SKM-1 treated with dmso at 0.1 percent for 144 hours (cell line): Measurements from ENCODE around the gene CSKMT.

Experiments used
- DNase-seq: peaks from one replicate; lab custom pipeline; 2025; ENCODE audit not compliant: unreplicated experiment; lab: John Stamatoyannopoulos, UW

Gene CSKMT

DNA sequence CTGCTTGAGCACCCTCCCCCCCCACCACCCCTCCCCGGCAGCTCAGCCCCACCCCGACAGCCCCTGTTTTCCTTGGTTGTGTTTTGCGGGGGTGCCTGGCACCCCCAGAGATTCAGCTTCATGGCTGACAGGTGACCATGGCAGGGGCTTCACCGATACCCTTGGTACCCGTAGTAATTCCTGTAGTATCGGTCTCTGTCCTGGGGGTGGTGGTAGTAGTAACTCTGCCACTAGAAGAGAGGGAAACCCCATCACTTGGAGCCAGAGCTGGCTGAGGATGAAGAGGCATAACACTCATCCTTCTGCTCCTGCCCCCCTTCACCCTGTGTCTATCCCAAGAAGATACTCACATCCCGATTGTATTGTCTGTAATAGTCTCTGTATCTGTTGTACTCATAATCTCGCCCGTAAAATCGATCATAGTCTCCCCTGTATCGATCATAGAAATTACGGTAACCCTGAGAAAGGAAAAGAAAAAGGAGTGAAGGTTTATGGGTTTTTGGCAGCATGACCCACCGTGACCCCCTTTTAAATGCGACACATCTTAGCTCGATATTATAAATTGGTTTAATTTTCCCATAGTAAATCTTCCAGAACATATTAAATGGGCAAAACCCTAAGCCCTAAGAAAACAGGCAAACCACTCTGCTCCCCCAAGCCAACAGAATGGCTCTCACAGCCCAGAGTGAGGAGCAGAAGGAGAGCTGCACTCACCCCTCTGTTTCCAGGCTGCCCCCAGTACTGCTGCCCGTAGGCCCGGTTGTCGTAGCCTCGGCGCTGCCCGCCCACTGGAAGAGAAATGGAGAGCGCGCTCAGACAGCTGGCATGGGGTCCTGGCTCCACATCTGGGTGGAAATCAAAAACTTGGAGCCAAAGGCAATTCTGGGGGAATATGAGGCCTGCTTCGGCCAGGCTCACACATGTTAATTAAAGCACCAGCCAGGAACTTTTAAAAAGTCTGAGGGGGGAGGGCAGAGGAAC lies 50.3 kb downstream of the CSKMT start:
- no peak for DNase-seq

DNA sequence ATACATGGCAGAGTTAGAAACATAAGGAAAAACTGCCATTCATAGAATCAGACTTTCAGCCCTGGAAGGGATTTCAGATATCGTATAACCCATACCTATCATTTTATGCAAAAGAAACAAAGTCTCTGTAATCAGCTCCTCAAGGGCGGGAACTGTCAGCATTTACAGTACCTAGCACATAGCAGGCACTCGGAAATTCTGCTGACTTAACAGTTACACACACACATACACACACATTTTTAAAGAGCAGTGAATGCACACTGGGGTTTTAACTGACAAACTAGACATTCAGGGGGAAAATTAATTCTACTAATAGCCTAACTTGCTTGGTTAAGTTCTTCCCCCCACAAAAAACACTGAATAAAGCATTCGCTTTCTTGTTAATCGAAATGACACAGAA lies 51.1 kb downstream of the CSKMT start:
- DNase-seq: no peak

DNA sequence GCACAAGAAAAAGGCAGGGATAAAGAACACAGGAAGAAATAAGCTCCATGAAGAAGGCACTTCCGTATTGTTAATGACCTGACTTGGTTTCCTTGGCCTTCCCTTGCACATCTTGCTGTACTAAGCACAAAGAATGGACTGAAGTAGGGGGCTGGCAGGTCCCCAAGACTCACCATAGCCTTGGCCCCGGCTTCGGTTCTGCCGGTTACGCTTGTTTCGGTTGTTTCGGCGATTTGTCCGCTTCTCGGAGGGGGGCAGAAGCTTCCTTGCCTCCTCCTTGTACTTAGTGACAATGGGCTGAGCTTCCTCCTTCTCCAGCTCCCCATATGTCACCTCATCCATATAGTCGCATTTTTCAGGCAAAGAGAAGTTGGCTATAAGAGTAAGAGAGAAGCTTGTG lies 51.7 kb downstream of the CSKMT start:
- DNase-seq: no peak
